Measurements from ENCODE around the gene PLD4. TPM values are rescaled to one million over a fixed set of nuclear protein-coding genes. Genes with fewer than 3 reads are reported as not detected.

Gene PLD4
- polyA plus RNA-seq, 3 donors, result 2.8 to 4.7 (median 4.1) TPM

DNA sequence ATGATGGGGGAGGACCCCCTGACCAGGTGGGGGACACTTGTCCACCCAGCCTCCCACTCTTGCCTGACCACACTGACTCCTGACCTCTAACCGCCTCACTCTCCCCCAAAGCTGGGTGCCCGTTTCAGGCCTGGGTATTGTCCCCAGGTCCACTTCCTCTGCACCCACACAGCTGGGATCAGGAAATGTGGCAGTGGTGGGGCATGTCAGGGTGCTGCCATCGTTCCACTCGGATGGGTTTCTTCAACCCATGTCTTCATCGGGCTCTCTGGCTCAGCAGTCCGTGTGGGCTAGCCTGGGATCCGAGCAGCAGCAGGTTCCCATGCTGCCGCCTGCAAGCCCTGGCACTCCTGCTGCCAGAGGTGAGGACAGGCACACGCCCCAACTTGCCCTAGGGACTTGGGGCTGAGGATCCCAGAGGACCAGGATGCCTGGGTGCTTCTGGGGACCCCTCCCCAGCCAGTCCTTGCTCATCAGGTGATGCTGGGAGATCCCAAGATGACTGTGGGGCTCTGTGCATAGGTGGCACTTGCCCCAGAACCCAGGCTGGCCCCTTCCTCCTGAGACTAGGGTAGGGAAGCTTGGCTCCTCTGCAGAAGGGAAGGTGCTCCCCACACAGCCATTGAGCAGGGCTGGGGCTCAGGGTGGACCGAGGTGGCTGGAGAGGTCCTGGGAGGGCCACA lies 58.0 kb downstream of the PLD4 start:
- no peak for DNase-seq

Other genes with a start within 250 kb of the PLD4 start
- 10 to 100 TPM; 54.0 to 60.1 (median 54.7) TPM for gene INF2, start 235.3 kb upstream of the PLD4 start, polyA plus RNA-seq (ENCODE audit: insufficient read length in 3 of 3)
- 10 to 100 TPM; 14.7 to 18.6 (median 16.3) TPM for gene ADSS1, start 200.7 kb upstream of the PLD4 start, polyA plus RNA-seq (ENCODE audit: insufficient read length in 3 of 3)
- 100 to 1,000 TPM in 1 of 3 donors, 10 to 100 TPM in 2; 72.9 to 103 (median 90.8) TPM for gene SIVA1, start 171.7 kb upstream of the PLD4 start, polyA plus RNA-seq (ENCODE audit: insufficient read length in 3 of 3)
- gene AKT1, start 129.1 kb upstream of the PLD4 start, polyA plus RNA-seq (ENCODE audit: insufficient read length in 3 of 3), result 100 to 1,000 TPM; 119 to 153 (median 125) TPM
- gene ZBTB42, start 123.8 kb upstream of the PLD4 start, polyA plus RNA-seq (ENCODE audit: insufficient read length in 3 of 3), result 1 to 10 TPM; 4.7 to 5.4 (median 5.1) TPM
- 10 to 100 TPM; 15.2 to 19.7 (median 16.4) TPM for gene CEP170B, start 59.6 kb upstream of the PLD4 start, polyA plus RNA-seq (ENCODE audit: insufficient read length in 3 of 3)
- 1 to 10 TPM; 1.8 to 2.6 (median 2.2) TPM for gene AHNAK2, start 53.5 kb downstream of the PLD4 start, polyA plus RNA-seq (ENCODE audit: insufficient read length in 3 of 3)
- 10 to 100 TPM; 19.6 to 28.3 (median 27.0) TPM for gene CLBA1, start 60.9 kb downstream of the PLD4 start, polyA plus RNA-seq (ENCODE audit: insufficient read length in 3 of 3)
- 10 to 100 TPM; 18.7 to 24.8 (median 23.3) TPM for gene CDCA4, start 96.2 kb downstream of the PLD4 start, polyA plus RNA-seq (ENCODE audit: insufficient read length in 3 of 3)
- 1 to 10 TPM in 1 of 3 donors, under 1 TPM in 2; 0.35 to 1.1 (median 0.71) TPM for gene GPR132, start 140.6 kb downstream of the PLD4 start, polyA plus RNA-seq (ENCODE audit: insufficient read length in 3 of 3)
- gene JAG2, start 243.9 kb downstream of the PLD4 start, polyA plus RNA-seq (ENCODE audit: insufficient read length in 3 of 3), result 10 to 100 TPM in 2 of 3 donors, 1 to 10 TPM in 1; 8.7 to 11.4 (median 10.2) TPM